SK-N-SH treated with all-trans-retinoic acid at 6 μM for 48 hours (cell line): Measurements from ENCODE around the gene PTPRJ.

ENCODE experiments used
- ATAC-seq: fragments of 200-7000 bp; cut with Tn5 transposase; 3 replicates; pipeline ENCODE4 v1.9.1; 2020; ENCODE audit warnings: mild to moderate bottlenecking, moderate library complexity
- ARNTL ChIP-seq: fragments of 450-650 bp; formaldehyde crosslinking; IDR thresholded peaks from 2 replicates; pipeline ENCODE4 v1.5.0; 2020; ENCODE audit warnings: low read depth, mild to moderate bottlenecking, moderate library complexity, borderline replicate concordance
- BACH2 ChIP-seq: fragments of 250-450 bp; sonication (Bioruptor Pico); IDR thresholded peaks from 2 replicates; pipeline ENCODE4 v1.9.0; 2021; ENCODE audit warnings: mild to moderate bottlenecking, borderline replicate concordance
- CSDC2 ChIP-seq: fragments of 250-450 bp; sonication (Bioruptor Pico); IDR thresholded peaks from 2 replicates; pipeline ENCODE4 v1.5.0; 2020; ENCODE audit warnings: mild to moderate bottlenecking, moderate library complexity
- ESRRG ChIP-seq: fragments of 250-450 bp; sonication (Bioruptor Pico); IDR thresholded peaks from 2 replicates; pipeline ENCODE4 v1.6.1; 2021; ENCODE audit warnings: mild to moderate bottlenecking
- GLIS3 ChIP-seq: fragments of 250-450 bp; sonication (Bioruptor Pico); IDR thresholded peaks from 2 replicates; pipeline ENCODE4 v1.5.0; 2020; ENCODE audit warnings: mild to moderate bottlenecking, moderate library complexity
- OSR1 ChIP-seq: fragments of 250-450 bp; sonication (Bioruptor Pico); IDR thresholded peaks from 2 replicates; pipeline ENCODE4 v1.8.0; 2022; ENCODE audit warnings: moderate library complexity, mild to moderate bottlenecking, inconsistent platforms
- PATZ1 ChIP-seq: fragments of 250-450 bp; sonication (Bioruptor Pico); IDR thresholded peaks from 2 replicates; pipeline ENCODE4 v1.8.0; 2020; ENCODE audit warnings: mild to moderate bottlenecking, moderate library complexity, borderline replicate concordance
- PPARA ChIP-seq: fragments of 250-450 bp; sonication (Bioruptor Pico); IDR thresholded peaks from 2 replicates; pipeline ENCODE4 v1.5.0; 2020; ENCODE audit warnings: mild to moderate bottlenecking, borderline replicate concordance
- RARB ChIP-seq: fragments of 250-450 bp; sonication (Bioruptor Pico); IDR thresholded peaks from 2 replicates; pipeline ENCODE4 v1.8.0; 2021; ENCODE audit warnings: mild to moderate bottlenecking, moderate library complexity
- TOX ChIP-seq: fragments of 250-450 bp; sonication (Bioruptor Pico); IDR thresholded peaks from 2 replicates; pipeline ENCODE4 v1.8.0; 2021; ENCODE audit warnings: mild to moderate bottlenecking, moderate library complexity, borderline replicate concordance
- TSHZ2 ChIP-seq: fragments of 250-450 bp; sonication (Bioruptor Pico); IDR thresholded peaks from 2 replicates; pipeline ENCODE4 v1.5.0; 2020; ENCODE audit warnings: mild to moderate bottlenecking, moderate library complexity
- ZC3H10 ChIP-seq: fragments of 250-450 bp; sonication (Bioruptor Pico); IDR thresholded peaks from 2 replicates; pipeline ENCODE4 v1.5.1; 2021; ENCODE audit warnings: mild to moderate bottlenecking, moderate library complexity
- ZFP3 ChIP-seq: fragments of 250-450 bp; sonication (Bioruptor Pico); IDR thresholded peaks from 2 replicates; pipeline ENCODE4 v1.5.0; 2020; ENCODE audit warnings: mild to moderate bottlenecking, moderate library complexity
- ZFP30 ChIP-seq: fragments of 450-650 bp; formaldehyde crosslinking; IDR thresholded peaks from 2 replicates; pipeline ENCODE4 v1.5.0; 2022; ENCODE audit warnings: mild to moderate bottlenecking, moderate library complexity
- ZNF565 ChIP-seq: fragments of 450-650 bp; formaldehyde crosslinking; conservative IDR thresholded peaks from 2 replicates; pipeline ENCODE4 v1.5.0; 2020; ENCODE audit warnings: low read depth, mild to moderate bottlenecking, moderate library complexity
- TF ChIP-seq, protein P1 (sequence below): fragments of 250-450 bp; sonication (Bioruptor Pico); IDR thresholded peaks from 2 replicates; pipeline ENCODE4 v1.5.1; 2020; ENCODE audit warnings: low read depth, mild to moderate bottlenecking, moderate library complexity
- TF ChIP-seq, protein P2 (sequence below): fragments of 250-450 bp; sonication (Bioruptor Pico); IDR thresholded peaks from 2 replicates; pipeline ENCODE4 v1.8.0; 2021; ENCODE audit warnings: low read depth, mild to moderate bottlenecking, moderate library complexity, borderline replicate concordance
- TF ChIP-seq, protein P3 (sequence below): fragments of 250-450 bp; sonication (Bioruptor Pico); IDR thresholded peaks from 2 replicates; pipeline ENCODE4 v1.5.1; 2021; ENCODE audit warnings: mild to moderate bottlenecking, moderate library complexity

Gene PTPRJ

GRCh38 chr11:48014917-48015316 lies 34.6 kb downstream of the PTPRJ start:
- no peak for TF ChIP-seq BACH2 (CRISPR knock-in tag)
- TF ChIP-seq RARB = no peak
- no peak for TF ChIP-seq CSDC2
- TF ChIP-seq ZFP30 (CRISPR knock-in tag) = no peak
- no peak for TF ChIP-seq OSR1 (CRISPR knock-in tag)
- ATAC-seq = no peak

DNA sequence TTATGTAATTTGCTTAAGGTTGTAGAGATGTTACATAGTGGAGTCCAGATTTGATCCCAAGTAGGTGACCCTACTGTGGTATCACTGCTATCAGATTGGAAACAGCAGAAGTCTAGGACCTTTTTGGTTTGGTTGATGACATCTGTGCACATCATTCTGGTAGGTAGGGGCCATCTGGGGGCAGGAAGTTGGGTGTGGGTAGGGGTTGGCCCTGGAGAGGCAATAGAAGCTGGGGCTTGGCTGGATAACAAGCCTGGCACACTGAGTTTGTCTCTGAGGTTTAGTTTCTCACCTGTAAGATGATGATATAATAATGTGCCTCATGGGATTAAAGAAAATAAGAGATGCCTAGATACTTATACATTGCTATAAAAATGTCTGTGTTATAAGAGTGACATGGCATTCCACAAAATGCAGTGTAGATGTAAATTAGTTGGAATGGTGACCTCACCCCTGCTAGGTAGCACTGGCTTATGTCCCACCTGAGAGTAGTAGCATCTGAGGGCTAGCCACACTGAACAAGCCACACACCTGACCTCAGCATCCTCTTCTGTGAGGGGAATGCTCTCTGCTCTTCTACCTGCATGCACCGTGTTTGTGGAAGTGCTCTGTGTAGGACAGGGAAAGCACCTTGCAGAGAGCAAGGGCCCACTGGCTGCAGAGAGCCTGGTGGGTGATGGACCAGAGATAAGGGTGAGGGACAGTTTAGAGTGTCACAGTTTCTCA lies 36.9 kb downstream of the PTPRJ start:
- ATAC-seq = peak; percentile 14; the same call in 2 of the 3 replicates

DNA sequence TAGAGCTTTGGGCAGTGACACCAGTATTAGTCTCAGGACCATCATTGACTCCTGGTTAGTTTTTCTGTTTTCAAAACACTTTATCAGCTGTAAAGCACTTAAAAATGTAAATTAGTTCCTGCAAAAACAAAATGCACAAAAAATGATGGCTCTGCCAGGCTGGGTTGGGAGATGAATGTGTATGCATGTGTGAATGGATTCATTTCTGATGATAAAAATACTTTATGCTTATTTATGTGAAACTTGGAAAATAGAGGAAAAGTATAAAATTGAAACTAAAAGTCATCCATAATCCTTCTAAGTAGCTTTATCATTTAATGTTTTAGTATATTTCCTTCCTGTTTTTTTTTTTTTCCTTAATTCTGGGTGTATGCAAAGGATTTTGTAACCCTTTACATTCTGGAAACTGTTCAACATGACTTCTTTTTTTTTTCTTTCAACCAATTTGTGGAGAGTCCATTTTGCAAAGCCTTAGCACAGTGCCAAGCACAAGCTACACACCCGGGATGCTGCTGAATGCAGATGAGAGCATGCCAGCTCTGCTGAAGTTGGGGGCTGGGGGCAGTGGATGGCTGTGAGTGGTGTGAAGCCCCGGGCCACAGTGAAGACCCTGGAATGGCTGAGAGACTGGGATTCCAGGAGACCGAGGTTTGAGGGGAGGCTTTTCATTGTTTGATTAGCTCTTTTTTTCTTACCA lies 37.6 kb downstream of the PTPRJ start:
- ATAC-seq = peak; percentile 27; the same call in 1 of the 3 replicates
- TF ChIP-seq, protein P1, sequence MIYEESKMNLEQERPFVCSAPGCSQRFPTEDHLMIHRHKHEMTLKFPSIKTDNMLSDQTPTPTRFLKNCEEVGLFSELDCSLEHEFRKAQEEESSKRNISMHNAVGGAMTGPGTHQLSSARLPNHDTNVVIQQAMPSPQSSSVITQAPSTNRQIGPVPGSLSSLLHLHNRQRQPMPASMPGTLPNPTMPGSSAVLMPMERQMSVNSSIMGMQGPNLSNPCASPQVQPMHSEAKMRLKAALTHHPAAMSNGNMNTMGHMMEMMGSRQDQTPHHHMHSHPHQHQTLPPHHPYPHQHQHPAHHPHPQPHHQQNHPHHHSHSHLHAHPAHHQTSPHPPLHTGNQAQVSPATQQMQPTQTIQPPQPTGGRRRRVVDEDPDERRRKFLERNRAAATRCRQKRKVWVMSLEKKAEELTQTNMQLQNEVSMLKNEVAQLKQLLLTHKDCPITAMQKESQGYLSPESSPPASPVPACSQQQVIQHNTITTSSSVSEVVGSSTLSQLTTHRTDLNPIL = no peak
- TF ChIP-seq GLIS3 (CRISPR knock-in tag) (no peak), TOX (no peak), ESRRG (CRISPR knock-in tag) (no peak), ZFP3 (no peak), OSR1 (CRISPR knock-in tag) (no peak), ZFP30 (CRISPR knock-in tag) (no peak), RARB (no peak), ZC3H10 (no peak)

More for the DNA sequence above, 36.9 kb downstream of the PTPRJ start:
- TF ChIP-seq ZC3H10 (no peak), ARNTL (no peak), ZNF565 (no peak), RARB (no peak), CSDC2 (no peak)
- TF ChIP-seq, protein P2, sequence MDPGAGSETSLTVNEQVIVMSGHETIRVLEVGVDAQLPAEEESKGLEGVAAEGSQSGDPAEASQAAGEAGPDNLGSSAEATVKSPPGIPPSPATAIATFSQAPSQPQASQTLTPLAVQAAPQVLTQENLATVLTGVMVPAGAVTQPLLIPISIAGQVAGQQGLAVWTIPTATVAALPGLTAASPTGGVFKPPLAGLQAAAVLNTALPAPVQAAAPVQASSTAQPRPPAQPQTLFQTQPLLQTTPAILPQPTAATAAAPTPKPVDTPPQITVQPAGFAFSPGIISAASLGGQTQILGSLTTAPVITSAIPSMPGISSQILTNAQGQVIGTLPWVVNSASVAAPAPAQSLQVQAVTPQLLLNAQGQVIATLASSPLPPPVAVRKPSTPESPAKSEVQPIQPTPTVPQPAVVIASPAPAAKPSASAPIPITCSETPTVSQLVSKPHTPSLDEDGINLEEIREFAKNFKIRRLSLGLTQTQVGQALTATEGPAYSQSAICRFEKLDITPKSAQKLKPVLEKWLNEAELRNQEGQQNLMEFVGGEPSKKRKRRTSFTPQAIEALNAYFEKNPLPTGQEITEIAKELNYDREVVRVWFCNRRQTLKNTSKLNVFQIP = no peak
- TF ChIP-seq, protein P1 = no peak

- TF ChIP-seq OSR1 (CRISPR knock-in tag) (no peak), RARB (no peak), TSHZ2 (CRISPR knock-in tag) (no peak), PATZ1 (no peak), PPARA (CRISPR knock-in tag) (no peak), ESRRG (CRISPR knock-in tag) (no peak), ARNTL (no peak)
- TF ChIP-seq, protein P3, sequence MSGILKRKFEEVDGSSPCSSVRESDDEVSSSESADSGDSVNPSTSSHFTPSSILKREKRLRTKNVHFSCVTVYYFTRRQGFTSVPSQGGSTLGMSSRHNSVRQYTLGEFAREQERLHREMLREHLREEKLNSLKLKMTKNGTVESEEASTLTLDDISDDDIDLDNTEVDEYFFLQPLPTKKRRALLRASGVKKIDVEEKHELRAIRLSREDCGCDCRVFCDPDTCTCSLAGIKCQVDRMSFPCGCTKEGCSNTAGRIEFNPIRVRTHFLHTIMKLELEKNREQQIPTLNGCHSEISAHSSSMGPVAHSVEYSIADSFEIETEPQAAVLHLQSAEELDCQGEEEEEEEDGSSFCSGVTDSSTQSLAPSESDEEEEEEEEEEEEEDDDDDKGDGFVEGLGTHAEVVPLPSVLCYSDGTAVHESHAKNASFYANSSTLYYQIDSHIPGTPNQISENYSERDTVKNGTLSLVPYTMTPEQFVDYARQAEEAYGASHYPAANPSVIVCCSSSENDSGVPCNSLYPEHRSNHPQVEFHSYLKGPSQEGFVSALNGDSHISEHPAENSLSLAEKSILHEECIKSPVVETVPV = no peak
- TF ChIP-seq, protein P1 = no peak
- ATAC-seq = no peak; the same call in 2 of the 3 replicates
These were observed 38.3 kb downstream of the PTPRJ start for GRCh38 chr11:48018528-48019216.
